Raji (cell line): ENCODE measurements around the gene TNS1.

Source experiments
- POLR2A ChIP-seq: IDR thresholded peaks from 2 replicates; pipeline ENCODE4 v1.6.1; 2011; ENCODE audit warnings: low read depth, low read length, control low read depth; ENCODE audit not compliant: insufficient read depth

TNS1 gene

DNA sequence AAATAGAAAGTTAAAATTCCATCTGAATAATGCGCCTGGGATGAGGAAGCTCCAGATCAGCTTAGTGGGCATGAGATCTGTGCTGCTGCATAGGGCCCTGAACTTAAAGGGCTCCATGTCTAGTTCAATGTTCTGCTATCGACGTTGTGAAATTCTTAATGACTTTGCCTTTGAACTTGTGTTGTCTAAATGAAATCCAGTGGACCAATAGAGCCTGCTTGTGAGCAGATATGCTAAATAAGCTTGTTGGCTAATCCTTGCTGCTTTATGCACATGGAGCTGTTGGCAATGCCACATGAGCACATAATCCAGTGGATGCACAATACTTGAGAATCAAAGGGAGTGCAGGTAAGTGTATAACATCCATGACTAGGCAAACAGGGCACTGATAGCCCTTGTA lies 228.6 kb downstream of the TNS1 start:
- no peak for TF ChIP-seq POLR2A

DNA sequence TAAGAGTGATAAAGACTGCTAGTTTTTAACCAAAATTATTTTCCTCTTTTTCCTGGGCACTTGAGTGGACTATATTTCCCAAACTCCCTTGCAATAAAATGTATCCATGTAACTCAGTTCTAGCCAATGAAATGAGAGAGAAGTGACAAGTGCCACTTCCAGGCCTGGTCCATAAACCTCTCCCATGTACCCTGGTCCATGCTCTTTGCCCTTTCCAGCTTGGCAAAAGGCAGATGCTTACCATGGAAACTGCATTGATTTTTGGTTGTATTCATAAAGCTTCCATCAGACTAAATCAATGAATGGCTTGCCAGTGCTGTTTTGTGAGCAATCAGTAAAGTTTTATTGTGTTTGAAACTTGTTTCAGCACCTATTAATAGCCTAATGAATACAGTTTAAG lies 229.3 kb downstream of the TNS1 start:
- TF ChIP-seq POLR2A = no peak

DNA sequence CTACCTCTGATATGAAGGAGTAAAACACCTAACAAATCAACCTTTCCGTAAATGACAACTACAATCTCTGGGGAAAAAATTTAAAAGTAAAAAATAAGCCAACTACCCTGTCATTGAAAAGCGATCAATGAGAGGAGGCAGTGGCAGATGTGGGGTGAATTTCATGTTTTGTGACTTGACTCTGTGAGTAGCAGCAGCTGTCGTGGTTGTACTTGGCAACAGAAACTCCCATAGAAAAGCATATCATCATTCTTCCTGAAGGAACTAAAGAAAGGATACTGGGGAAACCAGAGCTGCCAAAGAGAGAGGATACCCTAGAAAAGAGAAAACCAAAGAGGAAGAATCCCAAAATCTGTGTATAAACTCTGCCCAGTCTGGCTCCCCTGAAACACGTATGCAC lies 236.4 kb downstream of the TNS1 start:
- no peak for TF ChIP-seq POLR2A

DNA sequence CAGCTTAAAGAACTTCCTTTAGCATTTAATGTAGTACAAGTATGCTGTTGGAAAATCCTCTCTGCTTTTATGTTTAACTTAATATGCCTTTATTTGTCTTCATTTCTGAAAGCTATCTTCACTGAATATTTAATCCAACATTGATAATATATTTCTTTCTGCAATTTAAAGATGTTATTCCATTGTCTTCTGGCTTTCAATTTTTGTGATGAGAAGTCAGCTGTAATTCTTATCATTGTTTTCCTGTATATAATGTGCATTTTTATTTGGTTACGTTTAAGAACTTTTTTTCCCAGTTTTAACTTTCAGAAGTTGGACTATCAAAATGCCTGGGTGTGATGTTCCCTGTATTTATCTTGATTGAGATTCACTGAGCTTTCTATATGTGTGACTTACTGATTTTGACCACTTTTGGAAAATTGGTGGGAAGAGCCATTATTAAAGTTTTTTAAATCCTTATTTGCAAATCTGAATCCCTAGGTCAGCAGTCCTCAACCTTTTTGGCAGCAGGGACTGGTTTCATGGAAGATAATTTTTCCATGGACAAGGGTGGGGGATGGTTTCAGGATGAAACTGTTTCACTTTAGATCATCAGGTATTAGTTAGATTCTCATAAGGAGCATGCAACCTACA lies 241.0 kb downstream of the TNS1 start:
- TF ChIP-seq POLR2A = no peak

DNA sequence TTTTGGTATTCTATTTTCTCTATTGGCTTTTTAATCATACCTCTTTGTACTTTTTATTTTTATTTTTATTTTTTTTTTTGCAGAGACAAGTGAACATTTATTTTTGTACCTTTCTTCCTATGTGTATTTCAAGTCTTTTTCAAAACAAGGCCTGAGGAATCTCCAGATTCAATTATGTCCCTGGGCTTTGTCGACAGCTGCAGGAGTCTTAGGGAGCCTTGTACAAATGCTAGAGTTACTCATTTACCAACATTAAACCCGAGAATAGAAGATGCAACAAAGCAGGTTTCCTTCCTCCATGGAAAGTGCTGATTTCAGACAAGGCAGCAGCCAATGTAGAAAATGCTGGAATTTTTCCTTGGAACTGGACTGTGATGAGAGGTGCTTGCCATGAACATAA lies 242.8 kb downstream of the TNS1 start:
- TF ChIP-seq POLR2A = no peak

DNA sequence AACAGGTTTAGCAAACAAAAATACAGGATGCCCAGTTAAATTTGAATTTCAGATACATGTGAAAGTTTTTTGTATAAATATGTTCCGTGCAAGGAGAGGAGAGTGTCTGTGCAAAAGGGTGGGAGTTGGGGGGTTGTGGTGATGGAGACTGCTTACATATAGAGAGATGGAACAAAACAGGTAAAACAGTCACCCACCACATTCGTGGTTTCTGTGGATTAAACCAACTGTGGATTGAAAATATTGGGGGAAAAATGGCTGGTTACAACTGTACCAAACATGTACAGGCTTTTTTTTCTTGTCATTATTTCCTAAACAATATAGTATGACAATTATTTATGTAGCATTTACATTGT lies 245.7 kb downstream of the TNS1 start:
- no peak for TF ChIP-seq POLR2A

DNA sequence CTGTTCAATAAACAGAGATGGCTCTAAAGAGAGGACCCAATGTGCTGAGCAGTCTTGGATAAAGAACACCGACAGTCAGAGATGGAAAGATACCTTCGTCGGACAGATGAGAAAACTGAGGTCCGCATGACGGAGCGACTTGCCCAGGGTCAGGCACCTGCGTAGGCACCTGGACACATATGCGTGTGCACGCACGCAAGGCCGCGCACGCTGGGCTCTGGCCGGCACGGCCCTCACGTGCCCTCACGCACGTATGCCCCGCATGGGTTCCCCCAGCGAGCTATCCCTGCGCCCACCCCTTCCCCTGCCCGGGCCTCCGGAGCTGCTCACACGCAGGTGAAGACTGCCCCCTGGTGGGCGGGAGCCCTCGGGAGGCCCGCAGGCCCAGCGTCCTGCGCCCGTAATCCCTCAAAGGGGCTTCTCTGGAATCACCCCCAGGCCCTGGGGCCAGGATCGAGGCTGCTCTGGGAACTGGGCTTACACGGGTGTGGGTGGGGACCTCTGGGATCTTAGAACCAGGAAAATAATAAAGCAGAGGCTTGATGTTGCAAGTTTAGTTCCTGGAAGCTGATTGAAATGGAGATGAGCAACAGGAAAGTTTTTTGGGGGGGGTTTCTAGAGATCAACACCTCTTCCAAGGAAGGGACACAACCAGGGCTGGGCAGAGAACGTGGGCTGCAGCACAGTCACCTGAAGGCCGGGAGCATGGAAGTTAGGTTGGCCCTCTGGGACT lies 246.3 kb downstream of the TNS1 start:
- TF ChIP-seq POLR2A = no peak

DNA sequence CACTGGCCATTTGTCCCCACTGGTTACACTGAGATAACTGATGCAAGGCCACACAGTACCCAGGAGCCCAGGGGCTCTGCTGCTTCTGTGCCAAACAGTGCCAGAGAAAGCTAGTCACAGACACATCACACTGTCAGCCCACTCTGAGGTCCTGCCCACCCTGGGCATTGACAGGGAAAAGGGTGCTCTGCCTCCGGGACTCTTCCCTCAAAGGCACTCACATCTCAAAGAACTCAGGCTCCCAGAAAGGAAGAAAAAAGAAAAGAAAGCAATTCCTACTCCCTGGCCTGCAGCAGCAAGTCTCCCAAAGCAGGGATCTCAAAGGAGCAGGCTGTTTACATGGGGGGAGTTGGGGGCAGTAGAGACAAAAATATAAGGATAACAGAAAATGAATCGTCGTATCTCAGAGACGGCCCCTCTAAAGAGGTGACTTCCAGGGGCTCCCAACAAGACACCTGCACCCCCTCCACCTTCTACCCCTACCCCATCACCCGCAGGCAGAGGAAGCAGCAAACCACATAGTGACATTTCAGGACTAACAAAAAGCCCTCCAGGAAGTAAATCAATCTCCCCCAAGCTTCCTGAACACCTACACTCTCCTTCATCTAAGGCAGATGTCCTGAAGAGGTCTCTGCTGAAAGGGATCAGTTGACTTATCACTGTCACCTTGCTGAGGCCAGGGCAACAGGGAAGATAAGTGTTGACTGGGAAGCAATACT lies 247.6 kb downstream of the TNS1 start:
- TF ChIP-seq POLR2A = no peak

DNA sequence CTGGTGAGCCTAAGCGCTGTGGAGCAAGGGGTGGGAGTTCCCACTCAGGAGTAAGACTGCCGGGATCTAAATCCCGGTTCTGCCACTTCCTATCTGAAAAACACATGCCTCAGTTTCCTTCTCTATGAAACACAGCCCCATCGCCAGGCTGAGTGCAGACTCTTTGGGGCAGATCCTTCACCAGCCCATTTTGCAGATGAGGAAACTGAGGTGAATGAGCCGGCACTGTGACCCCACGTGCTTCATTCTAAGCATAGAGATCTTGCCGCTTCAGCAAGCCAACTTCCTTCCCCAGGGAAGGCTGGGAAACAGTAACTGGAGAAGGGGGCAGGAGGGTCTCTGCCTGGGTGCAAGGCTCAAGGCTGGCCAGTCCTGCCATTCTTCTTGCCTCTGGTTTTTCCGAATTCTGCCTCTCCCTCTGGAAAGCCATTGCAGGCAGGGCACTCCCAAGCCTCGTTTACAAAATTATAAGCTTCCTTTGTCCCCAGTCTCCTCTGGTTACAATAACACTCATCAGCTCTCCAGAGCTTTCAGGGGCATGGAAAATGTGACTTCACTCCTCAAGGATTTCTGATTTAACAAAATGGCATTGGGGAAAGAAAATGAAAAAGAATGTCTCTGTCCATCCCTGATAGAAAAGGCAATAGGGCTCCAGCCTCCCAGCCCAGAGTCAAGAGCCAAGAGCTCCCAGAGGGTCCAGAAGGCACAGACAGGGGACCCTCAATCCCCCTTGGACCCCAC lies 249.2 kb downstream of the TNS1 start:
- TF ChIP-seq POLR2A = no peak

DNA sequence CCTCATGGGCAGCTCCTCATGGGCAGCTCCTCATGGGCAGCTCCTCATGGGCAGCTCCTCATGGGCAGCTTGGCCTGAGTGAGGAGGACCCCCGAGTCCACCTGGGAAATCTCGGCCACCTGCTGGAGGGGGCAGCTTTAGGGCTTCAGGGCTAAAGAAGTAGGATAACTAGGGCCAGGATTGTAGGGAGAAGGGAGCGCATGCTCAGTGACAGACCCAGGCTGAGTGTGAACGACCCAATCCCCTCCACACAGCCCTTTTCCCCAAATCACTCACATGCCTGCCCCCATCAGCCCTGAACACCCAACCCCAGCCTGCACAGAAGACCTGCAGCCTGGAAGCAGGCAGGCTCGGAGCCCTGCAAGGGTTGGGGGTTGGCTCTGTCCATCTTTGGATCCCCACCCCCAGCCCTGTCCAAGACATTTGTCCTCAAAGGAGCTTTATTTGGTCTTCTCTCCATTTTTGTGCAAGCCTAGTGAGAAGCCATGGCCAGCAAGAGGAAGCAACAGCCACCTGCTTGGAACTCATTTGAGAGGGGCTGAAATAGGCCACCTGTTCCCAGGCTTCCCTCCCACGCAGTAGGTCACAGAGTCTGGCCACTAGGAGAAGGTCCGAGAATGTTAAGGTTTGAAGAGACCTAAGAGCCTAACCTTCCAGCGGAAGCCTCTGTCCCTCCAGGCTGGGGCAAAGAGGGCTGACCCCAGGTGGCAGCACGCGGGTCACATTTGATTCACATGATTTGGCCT lies 249.9 kb downstream of the TNS1 start:
- no peak for TF ChIP-seq POLR2A

DNA sequence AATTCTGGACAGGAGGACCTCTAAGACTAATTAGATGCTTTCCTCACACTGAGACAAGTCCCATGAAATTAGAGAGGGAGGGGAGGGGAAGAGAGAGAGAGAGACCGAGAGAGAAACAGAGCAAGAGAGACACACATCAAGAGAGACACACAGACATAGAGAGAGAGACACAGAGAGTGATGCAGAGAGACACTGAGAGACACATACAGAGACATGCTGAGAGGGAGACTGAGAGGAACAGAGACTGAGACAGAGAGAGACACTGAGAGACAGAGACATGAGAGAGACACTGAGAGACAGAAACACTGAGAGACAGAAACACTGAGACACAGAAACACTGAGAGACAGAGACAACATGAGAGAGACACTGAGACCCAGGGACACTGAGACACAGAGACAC lies 250.8 kb downstream of the TNS1 start:
- TF ChIP-seq POLR2A = no peak

DNA sequence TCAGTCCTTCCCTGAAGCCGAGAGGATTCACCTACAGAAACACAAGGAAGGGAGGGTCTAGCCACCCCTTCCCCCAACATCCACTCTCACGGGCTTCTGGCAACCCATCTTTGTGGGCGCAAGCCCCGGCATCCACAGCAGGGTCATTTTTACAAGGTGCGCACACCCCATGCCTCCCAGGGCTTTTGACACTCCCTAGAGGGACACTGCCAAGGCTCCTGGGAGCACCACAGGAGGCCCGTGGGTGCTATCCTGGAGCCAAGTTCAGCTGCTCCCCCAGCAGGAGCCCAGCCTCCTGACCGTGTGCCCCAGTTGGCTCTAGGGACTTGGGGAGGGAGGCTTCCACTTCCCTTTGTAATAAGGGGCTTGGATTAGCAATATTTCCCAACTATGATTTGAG lies 251.6 kb downstream of the TNS1 start:
- no peak for TF ChIP-seq POLR2A
